Dendritic cell treated with granulocyte-macrophage colony-stimulating factor and Interleukin-4, amounts not matched to agents 40 ng/mL and 50 ng/mL, for 4 days (primary cell): ENCODE results near the gene ATP1A2.

Experiments used
- H3K27ac Mint-ChIP-seq: one replicate; pipeline ENCODE4 v1.8.0; 2022; ENCODE audit warnings: mild to moderate bottlenecking, mixed read lengths
- H3K27me3 Mint-ChIP-seq: one replicate; pipeline ENCODE4 v1.8.0; 2022; ENCODE audit warnings: mild to moderate bottlenecking, mixed read lengths
- H3K36me3 Mint-ChIP-seq: one replicate; pipeline ENCODE4 v1.8.0; 2022; ENCODE audit warnings: low read depth, mixed read lengths
- H3K4me1 Mint-ChIP-seq: one replicate; pipeline ENCODE4 v1.8.0; 2022; ENCODE audit warnings: low read depth, mixed read lengths
- H3K4me3 Mint-ChIP-seq: one replicate; pipeline ENCODE4 v1.8.0; 2022; ENCODE audit warnings: mild to moderate bottlenecking, moderate library complexity, mixed read lengths
- H3K9me3 Mint-ChIP-seq: one replicate; pipeline ENCODE4 v1.8.0; 2022; ENCODE audit warnings: mixed read lengths
- intact Hi-C: fragments of 100-400 bp; cut with micrococcal nuclease; formaldehyde crosslinking; loops from one replicate; pipeline ENCODE4 v1.15.0; 2022

The ATP1A2 gene

DNA sequence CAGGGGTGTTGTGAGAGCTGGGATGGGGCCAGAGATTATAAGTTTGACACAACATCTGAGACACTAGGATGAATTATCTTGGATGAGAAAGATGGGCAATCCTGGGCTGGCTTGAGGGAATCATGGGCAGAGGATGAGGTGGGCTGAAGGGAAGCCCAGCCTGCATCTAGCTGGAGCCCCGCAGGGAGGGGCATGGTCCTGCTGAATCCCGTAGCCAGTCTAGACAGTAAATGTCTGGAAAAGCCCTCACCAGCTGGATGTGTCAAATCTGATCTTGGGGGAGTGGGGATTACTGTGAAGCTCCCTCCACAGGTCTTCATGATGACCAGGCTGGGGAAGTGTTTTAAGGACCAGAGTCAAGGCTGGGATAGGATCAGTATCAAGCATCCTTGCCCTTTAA is 71.2 kb downstream of the ATP1A2 start:
- H3K9me3 Mint-ChIP-seq, result no peaks in the 10 kb centered on the region
- peaks cover 9% of the 10 kb centered on the region for H3K27me3 Mint-ChIP-seq
- H3K4me1 Mint-ChIP-seq, result peaks cover 11% of the 10 kb centered on the region
- no peak overlapping the region for H3K4me3 Mint-ChIP-seq
- no peaks in the 10 kb centered on the region for H3K36me3 Mint-ChIP-seq
- intact Hi-C loops, result no loop called here
- no peak overlapping the region for H3K27ac Mint-ChIP-seq

DNA sequence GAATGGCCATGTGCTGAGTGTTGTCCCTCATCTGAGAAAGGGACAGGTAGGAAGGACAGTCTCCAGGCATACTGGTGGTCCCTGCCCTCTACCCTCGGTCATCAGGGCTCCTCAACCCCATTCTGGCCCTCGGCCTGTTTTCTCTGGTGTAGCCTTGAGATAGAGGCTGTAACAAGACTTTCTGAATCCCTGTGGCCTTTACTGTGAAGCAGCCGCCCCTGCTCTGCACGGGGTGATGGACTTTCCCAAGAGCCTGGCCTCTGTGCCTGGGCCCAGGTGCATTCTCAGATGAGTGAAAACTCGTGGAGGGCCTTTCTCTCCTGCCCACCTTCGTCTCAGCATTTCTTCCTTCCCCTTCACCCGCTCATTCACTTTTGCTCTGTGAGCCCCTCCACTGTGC is 71.8 kb downstream of the ATP1A2 start:
- Mint-ChIP-seq H3K27me3 (peaks cover 7% of the 10 kb centered on the region), H3K9me3 (no peaks in the 10 kb centered on the region), H3K4me1 (peaks cover 11% of the 10 kb centered on the region), H3K36me3 (no peaks in the 10 kb centered on the region), H3K27ac (no peak overlapping the region), H3K4me3 (no peak overlapping the region)
- intact Hi-C loops, result no loop called here

DNA sequence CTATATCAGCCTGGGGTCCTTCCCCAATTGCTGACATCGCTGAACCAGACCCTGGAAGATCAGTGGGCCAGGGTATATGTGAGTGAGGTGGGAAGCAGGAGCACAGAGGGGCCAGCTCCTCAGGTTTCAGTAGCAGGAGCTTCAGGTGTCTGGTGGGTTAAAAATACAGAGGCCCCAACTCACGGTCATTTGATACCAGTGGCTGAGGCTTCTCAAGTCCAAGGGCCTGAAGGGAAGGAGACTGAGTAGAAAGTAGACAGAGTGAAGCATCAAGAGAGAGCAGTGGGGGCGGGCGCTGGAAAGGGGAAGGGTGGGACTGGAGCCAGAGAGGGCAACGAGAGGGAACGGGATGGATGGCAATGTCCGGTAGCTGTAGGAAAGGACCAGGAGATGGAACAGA is 72.8 kb downstream of the ATP1A2 start:
- H3K9me3 Mint-ChIP-seq, result no peaks in the 10 kb centered on the region
- H3K4me1 Mint-ChIP-seq, result peaks cover 11% of the 10 kb centered on the region
- H3K4me3 Mint-ChIP-seq, result no peak overlapping the region
- intact Hi-C loops, result no loop called here
- H3K27ac Mint-ChIP-seq, result no peak overlapping the region
- H3K36me3 Mint-ChIP-seq, result no peaks in the 10 kb centered on the region
- peaks cover 7% of the 10 kb centered on the region for H3K27me3 Mint-ChIP-seq

DNA sequence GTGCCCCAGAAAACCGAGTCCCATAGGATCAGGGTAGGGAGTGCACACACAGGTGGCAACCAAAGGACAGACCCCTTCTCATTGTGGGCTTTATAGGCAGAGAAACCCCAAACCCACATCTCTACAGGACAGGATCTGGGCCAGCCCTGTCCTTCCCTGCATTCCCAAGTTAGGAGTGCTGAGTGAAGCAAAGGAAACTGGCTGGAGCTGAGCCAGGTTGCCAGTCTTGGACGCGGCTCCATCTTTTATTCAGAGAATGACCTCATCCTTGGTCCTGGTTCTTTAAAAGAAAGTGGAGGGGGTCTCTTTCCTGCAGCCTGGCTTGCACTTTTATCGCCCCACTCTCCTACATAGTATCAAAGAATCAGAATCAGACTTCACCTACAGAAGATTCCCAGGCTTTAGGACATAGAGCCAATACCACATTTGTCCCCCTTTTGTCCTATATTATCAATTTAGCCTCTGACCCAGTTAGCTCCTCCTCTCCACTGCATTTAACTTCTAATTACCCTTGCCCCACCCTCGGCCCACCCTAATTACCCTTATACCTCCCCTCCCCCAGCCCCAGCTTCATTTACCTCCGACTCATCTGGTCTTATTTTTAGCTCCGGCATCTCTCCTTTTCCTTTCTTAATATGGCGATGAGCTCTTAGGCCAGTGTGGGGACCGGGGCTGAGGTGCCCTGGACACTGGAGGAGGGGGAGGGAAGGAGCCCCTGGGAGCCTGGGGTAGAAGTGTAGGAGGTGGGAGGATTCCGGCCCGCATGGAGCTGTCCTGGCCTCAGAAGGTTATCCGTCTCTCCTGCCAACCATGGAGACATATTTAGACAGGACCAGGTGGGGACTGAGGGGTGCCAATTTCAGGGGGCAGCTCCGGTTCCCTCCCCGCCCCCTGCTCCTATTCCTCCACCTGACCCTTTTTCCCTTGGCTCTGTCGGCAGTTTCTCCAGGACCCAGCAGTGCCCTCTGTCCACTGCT is 74.4 kb downstream of the ATP1A2 start, which contains the start of gene CASQ1:
Gene CASQ1 (plus strand): TSS at position 927 of the 977 bp plus-strand sequence. CDS start 177 bp downstream, outside the sequence.
- Mint-ChIP-seq H3K4me3 (no peak within 1 kb of the TSS), H3K27me3 (peaks cover 7% of the 10 kb centered on the region), H3K9me3 (no peaks in the 10 kb centered on the region), H3K36me3 (no peaks in the 10 kb centered on the region), H3K4me1 (peaks cover 11% of the 10 kb centered on the region), H3K27ac (no peak within 1 kb of the TSS)
- intact Hi-C loops, result loop anchor here (5.0 kb wide), 1 partner anchor 97 kb away; the partner anchor contains the start of gene PEX19

DNA sequence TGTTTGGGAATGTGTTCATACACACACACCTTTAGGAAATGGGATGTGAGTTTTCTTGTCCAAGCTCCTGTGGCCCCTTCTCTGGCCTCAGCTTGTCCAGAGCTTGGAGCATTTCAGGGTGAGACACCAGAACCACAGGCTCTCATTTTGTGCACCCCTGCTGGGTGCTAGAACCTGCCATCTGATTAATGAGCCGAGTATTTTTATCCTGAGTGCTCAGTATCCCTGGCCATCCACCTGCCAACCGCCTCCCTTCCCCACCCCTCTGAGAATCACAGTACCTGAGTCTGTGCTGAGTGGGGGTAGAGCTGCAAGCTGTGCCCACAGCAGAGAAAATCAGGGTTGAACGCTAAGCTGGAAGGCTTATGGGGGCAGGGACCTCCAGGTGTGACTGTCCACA is 76.2 kb downstream of the ATP1A2 start:
- intact Hi-C loops, result loop anchor here (5.0 kb wide), 1 partner anchor 96 kb away; the partner anchor contains the start of gene PEX19
- H3K36me3 Mint-ChIP-seq, result no peaks in the 10 kb centered on the region
- H3K27ac Mint-ChIP-seq, result no peak overlapping the region
- H3K4me1 Mint-ChIP-seq, result peaks cover 11% of the 10 kb centered on the region
- no peak overlapping the region for H3K4me3 Mint-ChIP-seq
- H3K9me3 Mint-ChIP-seq, result no peaks in the 10 kb centered on the region
- peaks cover 2% of the 10 kb centered on the region for H3K27me3 Mint-ChIP-seq

DNA sequence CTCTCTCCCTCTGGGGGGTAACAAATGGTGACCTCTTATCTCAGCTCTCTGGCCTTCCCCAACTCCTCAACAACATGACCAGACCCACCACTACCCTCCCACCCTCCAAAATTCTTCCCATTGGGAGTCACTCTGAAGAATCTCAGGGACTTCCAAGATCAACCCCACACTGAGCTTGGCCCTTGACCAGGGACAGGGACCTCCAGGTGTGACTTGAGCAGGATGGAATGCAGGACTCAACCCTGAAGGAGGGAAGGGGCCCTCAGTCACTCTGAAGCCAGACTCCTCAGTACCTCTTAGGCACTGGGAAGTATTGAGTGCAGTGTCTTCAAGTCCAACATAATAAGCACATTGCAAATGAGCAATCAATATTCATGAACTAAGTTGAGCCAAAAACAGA is 76.7 kb downstream of the ATP1A2 start:
- H3K4me3 Mint-ChIP-seq, result no peak overlapping the region
- H3K27ac Mint-ChIP-seq, result no peak overlapping the region
- intact Hi-C loops, result loop anchor here (5.0 kb wide), 1 partner anchor 95 kb away; the partner anchor contains the start of gene PEX19
- peaks cover 2% of the 10 kb centered on the region for H3K27me3 Mint-ChIP-seq
- no peaks in the 10 kb centered on the region for H3K36me3 Mint-ChIP-seq
- H3K4me1 Mint-ChIP-seq, result peaks cover 11% of the 10 kb centered on the region
- H3K9me3 Mint-ChIP-seq, result no peaks in the 10 kb centered on the region
